ENCODE measurements around the gene EXOC3.
"Not testable (repeated sequence)": the region's sequence is repeated elsewhere in the genome, so short reads cannot be mapped to it uniquely, and the experiment has no call there.

The EXOC3 gene

GRCh38 chr5:458547-459353 lies 15.8 kb downstream of the EXOC3 start:
- DNase-seq, result peak; percentile 6

GRCh38 chr5:459562-460272 lies 16.7 kb downstream of the EXOC3 start:
- DNase-seq, result no peak

GRCh38 chr5:460273-460625 lies 17.3 kb downstream of the EXOC3 start:
- DNase-seq, result no peak

- no peak for DNase-seq
Observed at GRCh38 chr5:462051-462481, 19.1 kb downstream of the EXOC3 start.

- DNase-seq, result no peak
Observed at GRCh38 chr5:463301-463700, 20.3 kb downstream of the EXOC3 start.

- DNase-seq, result peak; percentile 47
Observed at GRCh38 chr5:463952-464351, 21.0 kb downstream of the EXOC3 start.

- no peak for DNase-seq
Observed at GRCh38 chr5:464446-464842, 21.5 kb downstream of the EXOC3 start.

- DNase-seq, result no peak
Observed at GRCh38 chr5:464843-465590, 22.0 kb downstream of the EXOC3 start.

- no peak for DNase-seq
Observed at GRCh38 chr5:465591-466403, 22.8 kb downstream of the EXOC3 start.

- no peak for DNase-seq
Observed at GRCh38 chr5:466661-467310, 23.8 kb downstream of the EXOC3 start.

GRCh38 chr5:468401-468800 lies 25.4 kb downstream of the EXOC3 start:
- no peak for DNase-seq

- no peak for DNase-seq
Observed at GRCh38 chr5:469752-470483, 26.9 kb downstream of the EXOC3 start.

- no peak for DNase-seq
Observed at GRCh38 chr5:470961-471749, 28.2 kb downstream of the EXOC3 start.

GRCh38 chr5:471750-472058 lies 28.7 kb downstream of the EXOC3 start:
- peak; percentile 33 for DNase-seq

GRCh38 chr5:472076-472655 lies 29.2 kb downstream of the EXOC3 start:
- DNase-seq, result no peak

- peak; percentile 89 for DNase-seq
Observed at GRCh38 chr5:472656-473550, 29.9 kb downstream of the EXOC3 start.

- peak; percentile 9 for DNase-seq
Observed at GRCh38 chr5:473551-474192, 30.7 kb downstream of the EXOC3 start.

- DNase-seq, result not testable (repeated sequence)
Observed at GRCh38 chr5:474232-474839, 31.4 kb downstream of the EXOC3 start.

Measured in inflammatory macrophage treated with lipopolysaccharide for 4 hours (primary cell).